ENCODE measurements around the gene DGKD. TPM values are rescaled to one million over a fixed set of nuclear protein-coding genes. Genes with fewer than 3 reads are reported as not detected.
A peak's percentile ranks its signal among the peaks of the same experiment; 100 is the strongest.

The DGKD gene
- 100 to 1,000 TPM; 147 to 156 TPM for total RNA-seq
- polyA plus RNA-seq (2013, experiment 1 of 2): 60.4 TPM
- polyA plus RNA-seq (2013, experiment 2 of 2): 67.4 TPM
- total RNA-seq: 41.4 to 278 (median 141) reads per million in 172 experiments

GRCh38 chr2:233353769-233354499 lies at the start of gene DGKD:
TSS of gene DGKD (plus strand) at chr2:233354494. CDS start at chr2:233354519, 25 bp downstream.
- ChIA-PET CTCF (interaction anchor here (0.5 to 1.5 kb wide), 8 partner anchors 18 to 91 kb away, joined by 3 to 6 read pairs (median 4); no protein-coding TSS in a partner anchor), POLR2A (interaction anchor here (0.9 to 4.5 kb wide), 6 partner anchors 20 to 86 kb away, joined by 4 to 25 read pairs (median 6); no protein-coding TSS in a partner anchor)
- H3K36me3 ChIP-seq (ENCODE audit: insufficient read depth, low read length): no peaks in the 10 kb centered on the region
- H3K9me3 ChIP-seq (ENCODE audit: control insufficient read depth in 1 of 2, insufficient read depth in 1 of 2, low read length in 2 of 2): no peaks in the 10 kb centered on the region
- Mint-ChIP-seq H3K27me3 (no peaks in the 10 kb centered on the region), H3K36me3 (ENCODE audit: low read depth) (peaks cover 31% of the 10 kb centered on the region), H3K27ac (peak within 1 kb of the TSS; percentile 76), H3K4me3 (peak within 1 kb of the TSS; percentile 95), H3K4me1 (ENCODE audit: low read depth) (peaks cover 74% of the 10 kb centered on the region), H3K9me3 (no peaks in the 10 kb centered on the region)
- no peaks in the 10 kb centered on the region for H3K27me3 ChIP-seq (ENCODE audit: control insufficient read depth in 1 of 2, insufficient read depth in 2 of 2, low read length in 2 of 2)
- intact Hi-C loops (cut with DNase I, micrococcal nuclease): loop anchor here (1.0 to 10.0 kb wide), 6 partner anchors 20 to 1039 kb away; no protein-coding TSS in a partner anchor
- peaks cover 48% of the 10 kb centered on the region for H3K4me1 ChIP-seq (ENCODE audit: insufficient read depth, low read length)
- peak within 1 kb of the TSS in 1 of 2 donors; percentile 40 for H3K27ac ChIP-seq (ENCODE audit: low read depth in 1 of 2, low read length in 2 of 2)
- DNase-seq (peak; percentile 44 to 91 (median 74)), ATAC-seq (ENCODE audit: poor library complexity) (peak; percentile 88)
- TF ChIP-seq CTCF (IDR thresholded peaks at IDR 0.05): no peak
- H3K4me3 ChIP-seq (ENCODE audit: low read length): peak within 1 kb of the TSS; percentile 88

GRCh38 chr2:233307565-233307964 lies 46.7 kb upstream of the DGKD start, which contains the start of gene SAG:
TSS of gene SAG (plus strand) at chr2:233307816. CDS start at chr2:233309190, 1,374 bp downstream.
- POLR2A ChIA-PET: no interaction called here
- peaks cover 0 to under 1% of the 10 kb centered on the region in 2 experiments for H3K27me3 ChIP-seq (ENCODE audit: control insufficient read depth in 1 of 2, insufficient read depth in 2 of 2, low read length in 2 of 2)
- H3K36me3 ChIP-seq (ENCODE audit: insufficient read depth, low read length): no peaks in the 10 kb centered on the region
- Mint-ChIP-seq H3K27ac (no peak within 1 kb of the TSS), H3K27me3 (no peaks in the 10 kb centered on the region), H3K9me3 (no peaks in the 10 kb centered on the region), H3K4me1 (ENCODE audit: low read depth) (no peaks in the 10 kb centered on the region), H3K4me3 (no peak within 1 kb of the TSS), H3K36me3 (ENCODE audit: low read depth) (no peaks in the 10 kb centered on the region)
- no peaks in the 10 kb centered on the region for H3K4me1 ChIP-seq (ENCODE audit: insufficient read depth, low read length)
- intact Hi-C loops (cut with DNase I, micrococcal nuclease): no loop called here
- no peak within 1 kb of the TSS for H3K27ac ChIP-seq (ENCODE audit: low read depth in 1 of 2, low read length in 2 of 2)
- TF ChIP-seq CTCF (IDR thresholded peaks at IDR 0.05): no peak
- H3K4me3 ChIP-seq (ENCODE audit: low read length): no peak within 1 kb of the TSS
- no peaks in the 10 kb centered on the region for H3K9me3 ChIP-seq (ENCODE audit: control insufficient read depth in 1 of 2, insufficient read depth in 1 of 2, low read length in 2 of 2)
- no peak for DNase-seq
- CTCF ChIA-PET: interaction anchor here (0.9 kb wide), 1 partner anchor 29 kb away, joined by 4 read pairs; no protein-coding TSS in a partner anchor
- ATAC-seq (ENCODE audit: poor library complexity): no peak

- POLR2A ChIA-PET: no interaction called here
- Mint-ChIP-seq H3K4me1 (ENCODE audit: low read depth) (no peaks in the 10 kb centered on the region), H3K9me3 (no peaks in the 10 kb centered on the region), H3K36me3 (ENCODE audit: low read depth) (no peaks in the 10 kb centered on the region), H3K27ac (no peak overlapping the region), H3K27me3 (no peaks in the 10 kb centered on the region), H3K4me3 (no peak overlapping the region)
- DNase-seq (no peak), ATAC-seq (ENCODE audit: poor library complexity) (no peak)
- TF ChIP-seq CTCF (IDR thresholded peaks at IDR 0.05): no peak
- no peaks in the 10 kb centered on the region for H3K9me3 ChIP-seq (ENCODE audit: control insufficient read depth in 1 of 2, insufficient read depth in 1 of 2, low read length in 2 of 2)
- intact Hi-C loops (cut with DNase I, micrococcal nuclease): no loop called here
- no peak overlapping the region for H3K27ac ChIP-seq (ENCODE audit: low read depth in 1 of 2, low read length in 2 of 2)
- H3K4me3 ChIP-seq (ENCODE audit: low read length): no peak overlapping the region
- peaks cover 0 to 2% of the 10 kb centered on the region in 2 experiments for H3K27me3 ChIP-seq (ENCODE audit: control insufficient read depth in 1 of 2, insufficient read depth in 2 of 2, low read length in 2 of 2)
- CTCF ChIA-PET: no interaction called here
- H3K4me1 ChIP-seq (ENCODE audit: insufficient read depth, low read length): no peaks in the 10 kb centered on the region
- H3K36me3 ChIP-seq (ENCODE audit: insufficient read depth, low read length): no peaks in the 10 kb centered on the region
These were observed 42.9 kb upstream of the DGKD start for GRCh38 chr2:233311241-233311926.

Measured in CD4-positive, alpha-beta T cell (primary cell).